ENCODE results near the gene FHIT. TPM values are rescaled to one million over a fixed set of nuclear protein-coding genes. Genes with fewer than 3 reads are reported as not detected.

Gene FHIT
- total and polyA plus RNA-seq, 10 of the 15 experiments (the other 5 are each of a cell fraction or from before 2014, with no cell fraction given), result 4.2 to 14.9 (median 9.4) TPM

- H3K9ac ChIP-seq (ENCODE audit: control insufficient read depth, insufficient read depth, low read length), result no peak overlapping the region
- no peaks in the 10 kb centered on the region for H4K20me1 ChIP-seq (ENCODE audit: control insufficient read depth, insufficient read depth)
- no peak for DNase-seq (ENCODE audit: low read depth, low spot score)
- no peak overlapping the region for H3K27ac ChIP-seq (ENCODE audit: control insufficient read depth, insufficient read depth)
- no peak for FAIRE-seq
- H3K79me2 ChIP-seq (ENCODE audit: control insufficient read depth, insufficient read depth, low read length), result no peaks in the 10 kb centered on the region
- no TSS peak for BruUV-seq (replicated peaks)
- no peaks in the 10 kb centered on the region for H3K36me3 ChIP-seq (ENCODE audit: control insufficient read depth in 2 of 2, insufficient read depth in 2 of 2, low read length in 1 of 2)
- TF ChIP-seq NRF1 (conservative IDR thresholded peaks at IDR 0.05; ENCODE audit: low read depth, low read length), result no peak
- no peak for TF ChIP-seq E2F4 (IDR thresholded peaks at IDR 0.05; ENCODE audit: low read depth, low read length)
- TF ChIP-seq TAF1 (IDR thresholded peaks at IDR 0.05; ENCODE audit: borderline replicate concordance, low read depth, low read length), result no peak
- TF ChIP-seq MLLT1 (IDR thresholded peaks at IDR 0.05), result no peak
- TF ChIP-seq LARP7 (IDR thresholded peaks at IDR 0.05), result no peak
- no peak for TF ChIP-seq SRF (IDR thresholded peaks at IDR 0.05; ENCODE audit: low read depth in 2 of 2, low read length in 2 of 2)
- no peak for TF ChIP-seq FOXK2 (IDR thresholded peaks at IDR 0.05)
- TF ChIP-seq ATF7 (IDR thresholded peaks at IDR 0.05; ENCODE audit: low read depth), result no peak
- TF ChIP-seq ZBED1 (IDR thresholded peaks at IDR 0.05; ENCODE audit: borderline replicate concordance), result no peak
- no peak for TF ChIP-seq RAD21 (IDR thresholded peaks at IDR 0.05; ENCODE audit: insufficient read depth, low read depth, low read length)
- no peak for TF ChIP-seq TCF12 (IDR thresholded peaks at IDR 0.05; ENCODE audit: low read depth, low read length)
- no peak for TF ChIP-seq HCFC1 (IDR thresholded peaks at IDR 0.05; ENCODE audit: low read length)
- no peak for TF ChIP-seq BRCA1 (IDR thresholded peaks at IDR 0.05; ENCODE audit: low read depth, low read length)
- no peak for TF ChIP-seq PBX3 (IDR thresholded peaks at IDR 0.05; ENCODE audit: insufficient replicate concordance, low read depth, low read length)
- ChIA-PET POLR2A (no interaction called here), CTCF (interaction anchor here (0.6 kb wide), 1 partner anchor 1039 kb away, joined by 3 read pairs; no protein-coding TSS in a partner anchor), SMC1A (ENCODE audit: uncharacterized antibody, unreplicated experiment) (no interaction called here), RAD21 (ENCODE audit: unreplicated experiment) (no interaction called here)
- 56% methylated on average over 2 of the region's 2 CpGs for WGBS (ENCODE audit: insufficient coverage, insufficient replicate concordance, low lambda C conversion rate, missing lambda C conversion rate)
- H3K4me2 ChIP-seq (ENCODE audit: control insufficient read depth, insufficient read depth), result no peak overlapping the region
- intact Hi-C loops (cut with micrococcal nuclease; ENCODE audit: unreplicated experiment) (no loop called here), in situ Hi-C loops (cut with MboI) (no loop called here)
- no peaks in the 10 kb centered on the region for H3K9me3 ChIP-seq (replicated peaks; ENCODE audit: control insufficient read depth, insufficient read depth, low read length)
- H3K4me3 ChIP-seq, result no peak overlapping the region
- H2AFZ ChIP-seq (ENCODE audit: control insufficient read depth, low read depth, low read length), result no peak overlapping the region
- no peaks in the 10 kb centered on the region for H3K27me3 ChIP-seq (replicated peaks in 1 of 2; ENCODE audit: control insufficient read depth in 2 of 2, insufficient read depth in 2 of 2, low read length in 1 of 2)
- ATAC-seq, result no peak
- no peaks in the 10 kb centered on the region for H3K4me1 ChIP-seq (ENCODE audit: control insufficient read depth, insufficient read depth, low read length)
These were observed 575.8 kb downstream of the FHIT start for GRCh38 chr3:60675424-60675823.
